PC-3 (cell line): ENCODE data around the gene RPS3A.

Experiments
- CTCF ChIP-seq: fragments of 300-600 bp; sonication (generic); conservative IDR thresholded peaks from 2 replicates; pipeline ENCODE4 v1.5.1; 2017; ENCODE audit warnings: antibody characterized with exemption, low read depth, mild to moderate bottlenecking, low read length
- EZH2 ChIP-seq: fragments of 300-600 bp; sonication (generic); IDR thresholded peaks from one replicate; pipeline ENCODE4 v1.6.1; 2017; ENCODE audit warnings: antibody characterized with exemption, mild to moderate bottlenecking, low read length; ENCODE audit not compliant: unreplicated experiment

GRCh38 chr4:151105454-151106032, 6.1 kb downstream of the RPS3A start:
- TF ChIP-seq CTCF (no peak), EZH2 (no peak)
